ENCODE data around the gene KCNK17.

Gene KCNK17

GRCh38 chr6:39269961-39270360 lies 44.3 kb downstream of the KCNK17 start:
- no peak for DNase-seq (ENCODE audit: low read depth in 1 of 2, low spot score in 1 of 2)

GRCh38 chr6:39268721-39269120 lies 45.5 kb downstream of the KCNK17 start:
- DNase-seq (ENCODE audit: low read depth in 1 of 2, low spot score in 1 of 2): no peak

- DNase-seq (ENCODE audit: low read depth in 1 of 2, low spot score in 1 of 2): no peak
These were observed 46.0 kb downstream of the KCNK17 start for GRCh38 chr6:39268171-39268570.

GRCh38 chr6:39266782-39267355 lies 47.4 kb downstream of the KCNK17 start:
- DNase-seq (ENCODE audit: low read depth in 1 of 2, low spot score in 1 of 2): no peak

- DNase-seq (ENCODE audit: low read depth in 1 of 2, low spot score in 1 of 2): no peak
These were observed 47.8 kb downstream of the KCNK17 start for GRCh38 chr6:39266375-39266774.

GRCh38 chr6:39263303-39264037 lies 50.7 kb downstream of the KCNK17 start:
- DNase-seq (ENCODE audit: low read depth in 1 of 2, low spot score in 1 of 2): no peak

GRCh38 chr6:39261751-39262150 lies 52.5 kb downstream of the KCNK17 start:
- DNase-seq (ENCODE audit: low read depth in 1 of 2, low spot score in 1 of 2): no peak

- DNase-seq (ENCODE audit: low read depth in 1 of 2, low spot score in 1 of 2): no peak
These were observed 53.3 kb downstream of the KCNK17 start for GRCh38 chr6:39260953-39261352.

GRCh38 chr6:39260456-39260855 lies 53.8 kb downstream of the KCNK17 start:
- no peak for DNase-seq (ENCODE audit: low read depth in 1 of 2, low spot score in 1 of 2)

- no peak for DNase-seq (ENCODE audit: low read depth in 1 of 2, low spot score in 1 of 2)
These were observed 57.8 kb downstream of the KCNK17 start for GRCh38 chr6:39256294-39256940.

GRCh38 chr6:39254999-39255535 lies 59.2 kb downstream of the KCNK17 start:
- no peak for DNase-seq (ENCODE audit: low read depth in 1 of 2, low spot score in 1 of 2)

- no peak for DNase-seq (ENCODE audit: low read depth in 1 of 2, low spot score in 1 of 2)
These were observed 62.8 kb downstream of the KCNK17 start for GRCh38 chr6:39251406-39251805.

GRCh38 chr6:39250507-39250906 lies 63.7 kb downstream of the KCNK17 start:
- DNase-seq (ENCODE audit: low read depth in 1 of 2, low spot score in 1 of 2): no peak

GRCh38 chr6:39249278-39249677 lies 64.9 kb downstream of the KCNK17 start:
- no peak for DNase-seq (ENCODE audit: low read depth in 1 of 2, low spot score in 1 of 2)

Data from activated T-helper 1 cell treated with anti-CD3 and anti-CD28 coated beads, Interleukin-2, amount 50 U/mL, for 16 hours (primary cell).